DOHH2 (cell line): ENCODE data around the gene CA9.

ENCODE experiments used
- EZH2phosphoT487 ChIP-seq: fragments of 200-600 bp; sonication (generic); IDR thresholded peaks from 2 replicates; pipeline ENCODE4 v1.6.1; 2017; ENCODE audit warnings: borderline replicate concordance, mild to moderate bottlenecking, antibody characterized with exemption, low read length, moderate library complexity, mixed read lengths
- TF ChIP-seq, protein P1 (sequence below): fragments of 200-600 bp; sonication (generic); IDR thresholded peaks from one replicate; pipeline ENCODE4 v1.5.1; 2014; ENCODE audit warnings: antibody characterized with exemption, mild to moderate bottlenecking, low read depth, low read length; ENCODE audit not compliant: poor library complexity, severe bottlenecking

DNA sequence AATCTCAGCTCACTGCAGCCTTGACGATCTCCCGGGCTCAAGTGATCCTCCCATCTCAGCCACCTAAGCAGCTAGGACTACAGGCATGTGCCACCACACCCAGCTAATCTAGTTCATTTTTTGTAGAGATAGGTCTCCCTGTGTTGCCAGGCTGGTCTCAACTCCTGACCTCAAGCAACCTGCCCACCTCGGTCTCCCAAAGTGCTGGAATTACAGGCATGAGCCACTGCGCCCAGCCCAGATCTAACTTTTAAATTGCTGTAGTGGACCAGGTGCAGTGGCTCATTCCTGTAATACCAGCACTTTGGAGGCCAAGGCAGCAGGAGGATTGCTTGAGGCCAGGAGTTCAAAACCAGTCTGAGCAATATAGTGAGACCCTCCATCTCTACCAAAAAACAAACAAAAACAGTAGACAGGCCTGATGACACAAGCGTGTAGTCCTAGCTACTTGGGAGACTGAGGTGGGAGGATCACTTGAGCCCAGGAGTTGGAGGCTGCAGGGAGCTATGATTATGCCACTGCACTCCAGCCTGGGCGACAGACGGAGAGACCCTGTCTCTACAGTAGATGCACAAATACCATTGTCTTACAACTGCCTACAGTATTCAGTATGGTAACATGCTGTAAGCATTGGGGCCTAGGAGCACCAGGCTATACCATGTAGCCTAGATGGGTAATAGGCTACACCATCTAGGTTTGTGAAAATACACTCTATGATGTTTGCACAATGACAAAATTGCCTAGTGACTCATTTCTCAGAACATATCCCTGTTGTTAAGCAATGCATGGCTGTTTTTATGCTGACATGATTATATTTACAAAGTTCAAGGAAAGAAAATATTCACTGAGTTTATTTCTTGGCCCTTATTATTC, 21.5 kb upstream of the CA9 start:
- TF ChIP-seq, protein P1, sequence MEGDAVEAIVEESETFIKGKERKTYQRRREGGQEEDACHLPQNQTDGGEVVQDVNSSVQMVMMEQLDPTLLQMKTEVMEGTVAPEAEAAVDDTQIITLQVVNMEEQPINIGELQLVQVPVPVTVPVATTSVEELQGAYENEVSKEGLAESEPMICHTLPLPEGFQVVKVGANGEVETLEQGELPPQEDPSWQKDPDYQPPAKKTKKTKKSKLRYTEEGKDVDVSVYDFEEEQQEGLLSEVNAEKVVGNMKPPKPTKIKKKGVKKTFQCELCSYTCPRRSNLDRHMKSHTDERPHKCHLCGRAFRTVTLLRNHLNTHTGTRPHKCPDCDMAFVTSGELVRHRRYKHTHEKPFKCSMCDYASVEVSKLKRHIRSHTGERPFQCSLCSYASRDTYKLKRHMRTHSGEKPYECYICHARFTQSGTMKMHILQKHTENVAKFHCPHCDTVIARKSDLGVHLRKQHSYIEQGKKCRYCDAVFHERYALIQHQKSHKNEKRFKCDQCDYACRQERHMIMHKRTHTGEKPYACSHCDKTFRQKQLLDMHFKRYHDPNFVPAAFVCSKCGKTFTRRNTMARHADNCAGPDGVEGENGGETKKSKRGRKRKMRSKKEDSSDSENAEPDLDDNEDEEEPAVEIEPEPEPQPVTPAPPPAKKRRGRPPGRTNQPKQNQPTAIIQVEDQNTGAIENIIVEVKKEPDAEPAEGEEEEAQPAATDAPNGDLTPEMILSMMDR: no peak
- no peak for TF ChIP-seq EZH2phosphoT487
